Rectal smooth muscle tissue (tissue), 1 donor: ENCODE data around the gene STX5.
"Not testable (repeated sequence)": the region's sequence is repeated elsewhere in the genome, so short reads cannot be mapped to it uniquely, and the experiment has no call there.

ENCODE experiments used
- H3K27ac ChIP-seq: one replicate; pipeline ENCODE4 v1.7.0; 2013; ENCODE audit warnings: low read depth, low read length, inconsistent platforms
- H3K27me3 ChIP-seq: one replicate; pipeline ENCODE4 v1.7.0; 2013; ENCODE audit warnings: low read length; ENCODE audit not compliant: control insufficient read depth, insufficient read depth
- H3K36me3 ChIP-seq: one replicate; pipeline ENCODE4 v1.7.0; 2013; ENCODE audit warnings: low read length; ENCODE audit not compliant: control insufficient read depth, insufficient read depth
- H3K4me1 ChIP-seq: one replicate; pipeline ENCODE4 v1.7.0; 2013; ENCODE audit warnings: low read length; ENCODE audit not compliant: control insufficient read depth, insufficient read depth
- H3K4me3 ChIP-seq: one replicate; pipeline ENCODE4 v1.7.0; 2013; ENCODE audit warnings: low read length
- H3K9ac ChIP-seq: one replicate; pipeline ENCODE4 v1.7.0; 2013; ENCODE audit warnings: low read length

The STX5 gene

DNA sequence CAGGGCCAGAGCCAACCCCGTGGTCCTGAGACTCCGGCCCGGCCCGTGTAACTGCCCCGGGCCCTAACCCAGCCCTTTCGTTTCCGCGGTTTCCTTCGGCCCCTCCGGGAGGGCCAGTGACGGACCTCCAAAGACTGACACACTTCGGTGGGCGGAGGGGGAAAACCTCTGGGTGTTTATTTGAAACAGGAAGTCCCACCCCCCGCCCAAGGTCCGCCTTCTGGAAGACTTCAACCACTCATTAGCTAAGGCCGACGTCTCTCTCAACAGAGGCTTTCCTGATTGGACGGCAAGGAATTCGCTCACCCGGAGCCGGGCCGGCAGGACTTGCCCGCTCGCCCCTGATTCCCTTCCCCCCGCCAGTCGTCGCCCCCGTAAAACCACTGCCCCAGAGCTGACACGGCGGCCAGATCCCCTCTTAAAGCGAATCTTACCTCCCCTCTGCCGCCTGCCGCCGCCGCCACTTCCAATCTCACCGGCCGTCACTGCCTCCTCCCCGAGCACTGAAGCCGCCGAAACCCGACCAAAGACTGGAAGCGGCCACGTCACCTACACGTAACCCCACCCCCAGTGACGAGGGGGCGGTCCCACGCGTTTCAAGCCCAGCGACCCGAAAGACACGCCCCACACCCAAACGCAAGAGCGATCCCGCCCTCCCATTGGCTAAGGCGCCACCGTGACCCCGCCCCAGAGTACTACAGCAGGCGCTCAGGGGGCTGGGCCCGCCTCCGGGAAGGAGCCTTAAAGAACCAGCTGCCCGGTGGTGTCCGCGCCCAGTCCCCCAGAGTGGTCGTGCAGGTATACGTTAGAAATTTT is at the start of gene STX5:
Gene STX5, minus strand, starts transcription at position 532 of the 816 bp plus-strand sequence. CDS start 808 bp downstream, outside the sequence.
- peaks cover 6% of the 10 kb centered on the region for H3K4me1 ChIP-seq
- H3K9ac ChIP-seq, result peak within 1 kb of the TSS; percentile 98
- H3K4me3 ChIP-seq, result peak within 1 kb of the TSS; percentile 94
- peak within 1 kb of the TSS; percentile 98 for H3K27ac ChIP-seq
- H3K27me3 ChIP-seq, result no peaks in the 10 kb centered on the region
- H3K36me3 ChIP-seq, result peaks cover 17% of the 10 kb centered on the region

DNA sequence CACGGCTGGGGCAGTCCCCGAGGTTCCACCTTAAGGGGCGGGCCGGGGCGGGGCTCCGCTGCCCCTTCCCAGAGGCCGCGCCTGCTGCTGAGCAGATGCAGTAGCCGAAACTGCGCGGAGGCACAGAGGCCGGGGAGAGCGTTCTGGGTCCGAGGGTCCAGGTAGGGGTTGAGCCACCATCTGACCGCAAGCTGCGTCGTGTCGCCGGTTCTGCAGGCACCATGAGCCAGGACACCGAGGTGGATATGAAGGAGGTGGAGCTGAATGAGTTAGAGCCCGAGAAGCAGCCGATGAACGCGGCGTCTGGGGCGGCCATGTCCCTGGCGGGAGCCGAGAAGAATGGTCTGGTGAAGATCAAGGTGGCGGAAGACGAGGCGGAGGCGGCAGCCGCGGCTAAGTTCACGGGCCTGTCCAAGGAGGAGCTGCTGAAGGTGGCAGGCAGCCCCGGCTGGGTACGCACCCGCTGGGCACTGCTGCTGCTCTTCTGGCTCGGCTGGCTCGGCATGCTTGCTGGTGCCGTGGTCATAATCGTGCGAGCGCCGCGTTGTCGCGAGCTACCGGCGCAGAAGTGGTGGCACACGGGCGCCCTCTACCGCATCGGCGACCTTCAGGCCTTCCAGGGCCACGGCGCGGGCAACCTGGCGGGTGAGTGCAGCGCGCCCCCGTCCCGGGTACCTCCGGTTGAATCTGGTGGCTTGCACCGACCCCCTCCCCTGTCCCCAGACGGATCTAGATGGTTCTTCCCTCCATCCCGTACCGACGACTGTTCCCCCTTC is 49.1 kb upstream of the STX5 start, which contains the start of gene SLC3A2:
Gene SLC3A2, plus strand, starts transcription at position 94 of the 776 bp plus-strand sequence. Its CDS starts 128 bp downstream, at position 222.
- peak within 1 kb of the TSS; percentile 99 for H3K27ac ChIP-seq
- peaks cover 25% of the 10 kb centered on the region for H3K36me3 ChIP-seq
- H3K4me1 ChIP-seq, result peaks cover 31% of the 10 kb centered on the region
- H3K27me3 ChIP-seq, result peaks cover 3% of the 10 kb centered on the region
- peak within 1 kb of the TSS; percentile 99 for H3K9ac ChIP-seq
- H3K4me3 ChIP-seq, result peak within 1 kb of the TSS; percentile 100

- peak overlapping the region; percentile 100 for H3K4me3 ChIP-seq
- H3K27me3 ChIP-seq, result peaks cover 3% of the 10 kb centered on the region
- peak overlapping the region; percentile 25 for H3K9ac ChIP-seq
- H3K27ac ChIP-seq, result peak overlapping the region; percentile 99
- H3K4me1 ChIP-seq, result peaks cover 31% of the 10 kb centered on the region
- peaks cover 19% of the 10 kb centered on the region for H3K36me3 ChIP-seq
Observed at GRCh38 chr11:62880231-62880802, 48.5 kb upstream of the STX5 start.

GRCh38 chr11:62879235-62879978 is 47.6 kb upstream of the STX5 start:
- peaks cover 13% of the 10 kb centered on the region for H3K36me3 ChIP-seq
- H3K4me3 ChIP-seq, result peak overlapping the region; percentile 100
- peak overlapping the region; percentile 99 for H3K27ac ChIP-seq
- H3K4me1 ChIP-seq, result peaks cover 31% of the 10 kb centered on the region
- H3K9ac ChIP-seq, result no peak overlapping the region
- H3K27me3 ChIP-seq, result peaks cover 3% of the 10 kb centered on the region

DNA sequence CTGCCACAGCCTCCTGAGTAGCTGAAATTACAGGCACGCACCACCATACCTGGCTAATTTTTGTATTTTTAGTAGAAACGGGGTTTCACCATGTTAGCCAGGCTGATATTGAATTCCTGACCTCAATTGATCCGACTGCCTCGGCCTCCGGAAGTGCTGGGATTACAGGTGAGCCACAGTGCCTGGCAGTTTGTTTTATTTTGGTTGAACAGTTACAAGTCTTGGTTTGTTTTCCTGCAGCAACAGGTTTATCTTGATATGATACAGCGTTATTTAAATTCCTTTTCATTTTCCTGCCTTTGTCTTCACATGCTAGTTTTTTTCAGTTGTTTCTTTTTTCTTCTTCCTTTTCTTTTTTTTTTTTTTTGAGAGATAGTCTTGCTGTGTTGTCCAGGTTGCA is 44.9 kb upstream of the STX5 start:
- peaks cover 3% of the 10 kb centered on the region for H3K27me3 ChIP-seq
- H3K9ac ChIP-seq, result no peak overlapping the region
- peaks cover 4% of the 10 kb centered on the region for H3K36me3 ChIP-seq
- H3K4me1 ChIP-seq, result peaks cover 14% of the 10 kb centered on the region
- no peak overlapping the region for H3K27ac ChIP-seq
- no peak overlapping the region for H3K4me3 ChIP-seq

GRCh38 chr11:62875698-62876478 is 44.0 kb upstream of the STX5 start:
- H3K4me1 ChIP-seq, result peaks cover 14% of the 10 kb centered on the region
- peaks cover 1% of the 10 kb centered on the region for H3K27me3 ChIP-seq
- no peak overlapping the region for H3K4me3 ChIP-seq
- no peak overlapping the region for H3K27ac ChIP-seq
- peaks cover 2% of the 10 kb centered on the region for H3K36me3 ChIP-seq
- H3K9ac ChIP-seq, result no peak overlapping the region

DNA sequence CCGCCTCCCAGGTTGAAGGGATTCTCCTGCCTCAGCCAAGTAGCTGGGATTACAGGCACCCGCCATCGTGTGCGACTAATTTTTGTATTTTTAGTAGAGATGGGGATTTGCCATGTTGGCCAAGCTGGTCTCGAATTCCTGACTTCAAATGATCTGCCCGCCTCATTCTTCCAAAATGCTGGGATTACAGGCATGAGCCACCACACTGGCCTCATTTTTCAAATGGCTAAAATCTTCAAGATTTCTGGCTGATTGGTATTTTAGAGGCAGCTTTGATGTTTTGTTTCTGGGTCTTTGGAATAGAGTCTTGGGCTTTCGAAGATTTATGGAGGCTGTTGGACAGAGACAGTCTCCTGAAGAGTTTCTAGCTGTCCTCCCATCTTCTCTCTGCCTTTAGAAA is 43.0 kb upstream of the STX5 start:
- Histone ChIP-seq H3K27ac (no peak overlapping the region), H3K9ac (no peak overlapping the region), H3K36me3 (no peaks in the 10 kb centered on the region), H3K4me3 (no peak overlapping the region), H3K4me1 (peaks cover 7% of the 10 kb centered on the region), H3K27me3 (no peaks in the 10 kb centered on the region)

GRCh38 chr11:62865635-62866034 is 33.8 kb upstream of the STX5 start:
- Histone ChIP-seq H3K4me3 (no peak overlapping the region), H3K36me3 (no peaks in the 10 kb centered on the region), H3K27ac (no peak overlapping the region), H3K9ac (no peak overlapping the region), H3K27me3 (no peaks in the 10 kb centered on the region), H3K4me1 (no peaks in the 10 kb centered on the region)

- H3K27ac ChIP-seq, result no peak overlapping the region
Observed at GRCh38 chr11:62863687-62864335, 32.0 kb upstream of the STX5 start.

GRCh38 chr11:62861564-62862192 is 29.8 kb upstream of the STX5 start:
- not testable (repeated sequence) for H3K27ac ChIP-seq, H3K36me3 ChIP-seq, H3K4me3 ChIP-seq, H3K4me1 ChIP-seq, H3K9ac ChIP-seq, H3K27me3 ChIP-seq

More at GRCh38 chr11:62863687-62864335, 32.0 kb upstream of the STX5 start:
- Histone ChIP-seq H3K4me1 (no peaks in the 10 kb centered on the region), H3K27me3 (no peaks in the 10 kb centered on the region), H3K36me3 (no peaks in the 10 kb centered on the region), H3K9ac (no peak overlapping the region), H3K4me3 (no peak overlapping the region)
